SK-N-SH treated with all-trans-retinoic acid at 6 μM for 48 hours (cell line): ENCODE data around the gene DENND1A.

Source experiments
- ATAC-seq: fragments of 200-7000 bp; cut with Tn5 transposase; 3 replicates; pipeline ENCODE4 v1.9.1; 2020; ENCODE audit warnings: mild to moderate bottlenecking, moderate library complexity
- ARNTL ChIP-seq: fragments of 450-650 bp; formaldehyde crosslinking; IDR thresholded peaks from 2 replicates; pipeline ENCODE4 v1.5.0; 2020; ENCODE audit warnings: low read depth, mild to moderate bottlenecking, moderate library complexity, borderline replicate concordance
- BACH2 ChIP-seq: fragments of 250-450 bp; sonication (Bioruptor Pico); IDR thresholded peaks from 2 replicates; pipeline ENCODE4 v1.9.0; 2021; ENCODE audit warnings: mild to moderate bottlenecking, borderline replicate concordance
- CREB5 ChIP-seq: fragments of 250-450 bp; sonication (Bioruptor Pico); IDR thresholded peaks from 2 replicates; pipeline ENCODE4 v1.5.1; 2020; ENCODE audit warnings: low read depth, mild to moderate bottlenecking, moderate library complexity
- CSRNP3 ChIP-seq: fragments of 250-450 bp; sonication (Bioruptor Pico); IDR thresholded peaks from 2 replicates; pipeline ENCODE4 v1.5.1; 2021; ENCODE audit warnings: mild to moderate bottlenecking, moderate library complexity
- ESRRG ChIP-seq: fragments of 250-450 bp; sonication (Bioruptor Pico); IDR thresholded peaks from 2 replicates; pipeline ENCODE4 v1.6.1; 2021; ENCODE audit warnings: mild to moderate bottlenecking
- OSR1 ChIP-seq: fragments of 250-450 bp; sonication (Bioruptor Pico); IDR thresholded peaks from 2 replicates; pipeline ENCODE4 v1.8.0; 2022; ENCODE audit warnings: moderate library complexity, mild to moderate bottlenecking, inconsistent platforms
- PPARA ChIP-seq: fragments of 250-450 bp; sonication (Bioruptor Pico); IDR thresholded peaks from 2 replicates; pipeline ENCODE4 v1.5.0; 2020; ENCODE audit warnings: mild to moderate bottlenecking, borderline replicate concordance
- RARB ChIP-seq: fragments of 250-450 bp; sonication (Bioruptor Pico); IDR thresholded peaks from 2 replicates; pipeline ENCODE4 v1.8.0; 2021; ENCODE audit warnings: mild to moderate bottlenecking, moderate library complexity
- TSHZ2 ChIP-seq: fragments of 250-450 bp; sonication (Bioruptor Pico); IDR thresholded peaks from 2 replicates; pipeline ENCODE4 v1.5.0; 2020; ENCODE audit warnings: mild to moderate bottlenecking, moderate library complexity
- ZC3H10 ChIP-seq: fragments of 250-450 bp; sonication (Bioruptor Pico); IDR thresholded peaks from 2 replicates; pipeline ENCODE4 v1.5.1; 2021; ENCODE audit warnings: mild to moderate bottlenecking, moderate library complexity
- ZFP30 ChIP-seq: fragments of 450-650 bp; formaldehyde crosslinking; IDR thresholded peaks from 2 replicates; pipeline ENCODE4 v1.5.0; 2022; ENCODE audit warnings: mild to moderate bottlenecking, moderate library complexity
- ZNF565 ChIP-seq: fragments of 450-650 bp; formaldehyde crosslinking; conservative IDR thresholded peaks from 2 replicates; pipeline ENCODE4 v1.5.0; 2020; ENCODE audit warnings: low read depth, mild to moderate bottlenecking, moderate library complexity
- ZNF70 ChIP-seq: fragments of 450-650 bp; formaldehyde crosslinking; IDR thresholded peaks from 2 replicates; pipeline ENCODE4 v1.5.0; 2020; ENCODE audit warnings: mild to moderate bottlenecking, moderate library complexity
- ZNF8 ChIP-seq: fragments of 450-650 bp; formaldehyde crosslinking; IDR thresholded peaks from 2 replicates; pipeline ENCODE4 v1.5.0; 2020; ENCODE audit warnings: mild to moderate bottlenecking, moderate library complexity

DENND1A gene

GRCh38 chr9:123832858-123833650 is 96.9 kb downstream of the DENND1A start:
- TF ChIP-seq CSRNP3 (CRISPR knock-in tag), result no peak
- no peak for TF ChIP-seq ZNF70 (CRISPR knock-in tag)
- no peak for TF ChIP-seq OSR1 (CRISPR knock-in tag)
- no peak for TF ChIP-seq ZFP30 (CRISPR knock-in tag)
- no peak for TF ChIP-seq ARNTL (CRISPR knock-in tag)
- ATAC-seq, result no peak

DNA sequence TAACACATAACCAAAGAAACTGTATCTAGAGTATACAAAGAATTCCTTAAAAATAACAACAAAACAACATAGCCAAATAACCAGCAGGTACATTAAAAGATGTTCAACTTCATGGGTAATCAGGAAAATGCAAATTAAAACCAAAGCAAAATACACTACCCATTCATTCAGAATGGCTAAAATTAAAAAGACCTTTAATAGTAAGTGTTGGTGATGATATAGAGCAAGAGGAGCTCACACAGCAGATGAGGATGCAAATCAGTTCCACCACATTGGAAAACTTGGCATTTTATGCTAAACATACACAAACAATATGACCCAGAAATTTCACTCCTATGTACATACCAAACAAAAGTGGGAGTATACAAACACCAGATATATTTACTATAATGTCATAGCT is 97.8 kb downstream of the DENND1A start:
- TF ChIP-seq ARNTL (CRISPR knock-in tag) (no peak), OSR1 (CRISPR knock-in tag) (no peak), TSHZ2 (CRISPR knock-in tag) (no peak), ZNF565 (CRISPR knock-in tag) (no peak), ZNF8 (CRISPR knock-in tag) (no peak), CSRNP3 (CRISPR knock-in tag) (no peak), CREB5 (CRISPR knock-in tag) (no peak)
- no peak for ATAC-seq

DNA sequence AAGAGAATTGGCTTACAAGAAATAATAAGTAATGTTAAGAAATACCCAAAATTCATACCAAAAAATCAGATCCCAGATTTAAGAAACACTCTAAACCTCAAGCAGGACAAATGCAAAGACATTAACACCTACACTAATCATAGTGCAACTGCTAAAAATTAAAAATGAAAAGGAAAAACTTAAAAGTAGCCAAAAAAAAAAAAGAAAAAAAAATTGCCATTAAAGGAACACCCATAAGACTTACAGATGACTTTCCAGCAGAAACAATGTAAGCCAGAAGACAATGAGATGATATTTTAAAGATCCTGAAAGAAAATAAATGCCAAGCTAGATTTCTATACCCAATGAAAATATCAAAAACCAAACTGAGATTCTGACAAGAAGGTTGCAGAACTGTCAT is 101.5 kb downstream of the DENND1A start:
- ATAC-seq, result no peak

DNA sequence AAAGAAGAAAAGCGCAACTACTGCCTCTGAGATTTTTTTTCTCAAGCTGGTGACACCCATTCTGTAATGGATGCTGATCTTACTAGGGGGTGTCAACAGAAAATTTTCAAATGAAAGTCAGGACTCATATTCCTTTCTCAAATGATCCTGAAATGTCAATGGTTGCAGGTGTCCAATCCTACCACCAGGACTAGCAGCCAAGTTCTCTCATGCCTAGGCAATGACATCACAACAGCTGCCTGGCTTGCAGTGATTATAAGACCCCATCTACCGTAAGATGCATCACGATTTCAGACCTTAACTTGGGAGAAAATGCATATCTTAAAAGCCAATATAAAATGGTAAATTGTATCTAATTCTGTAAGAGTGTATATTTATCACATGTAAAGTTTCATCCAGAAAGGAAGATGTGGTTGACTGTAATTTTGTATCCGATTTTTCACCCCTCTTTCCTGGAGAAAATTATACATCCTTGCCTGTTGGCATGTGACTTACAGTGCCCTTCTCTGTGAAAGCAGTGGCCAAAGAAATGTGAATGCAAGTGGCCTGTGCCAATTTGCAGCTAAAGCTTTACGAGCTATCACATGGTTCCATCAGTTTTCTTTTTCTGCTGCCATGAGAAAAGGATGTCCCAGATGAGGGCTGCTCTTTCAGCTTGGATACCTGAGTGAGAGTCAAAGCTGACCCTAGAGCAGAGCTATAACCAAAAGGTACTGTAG is 104.4 kb downstream of the DENND1A start:
- no peak for ATAC-seq
- TF ChIP-seq PPARA (no peak), ZNF565 (CRISPR knock-in tag) (no peak), RARB (CRISPR knock-in tag) (no peak), CREB5 (CRISPR knock-in tag) (no peak), ZC3H10 (CRISPR knock-in tag) (no peak), TSHZ2 (CRISPR knock-in tag) (no peak)

More for the DNA sequence above, 101.5 kb downstream of the DENND1A start:
- no peak for TF ChIP-seq ESRRG
- no peak for TF ChIP-seq ARNTL (CRISPR knock-in tag)
- TF ChIP-seq RARB (CRISPR knock-in tag), result no peak
- TF ChIP-seq ZFP30 (CRISPR knock-in tag), result no peak
- TF ChIP-seq BACH2 (CRISPR knock-in tag), result no peak
- TF ChIP-seq ZC3H10 (CRISPR knock-in tag), result no peak
- TF ChIP-seq, all 23 proteins: peak for 0
